GM21529 (cell line): ENCODE data around the gene ZNF134.

Experiments
- ATAC-seq: cut with Tn5 transposase; IDR thresholded peaks from one replicate; pipeline ENCODE4 v1.9.1; 2021; ENCODE audit not compliant: unreplicated experiment

The ZNF134 gene

GRCh38 chr19:57613941-57614743 lies at the start of gene ZNF134:
ZNF134 (plus strand) TSS chr19:57614242; CDS start chr19:57619469, 5,227 bp downstream.
- ATAC-seq: peak; percentile 97

GRCh38 chr19:57566396-57567265 lies 47.4 kb upstream of the ZNF134 start:
- no peak for ATAC-seq

- ATAC-seq: no peak
These were observed 43.3 kb upstream of the ZNF134 start for GRCh38 chr19:57570707-57571106.

GRCh38 chr19:57572415-57572947 lies 41.6 kb upstream of the ZNF134 start:
- no peak for ATAC-seq

- no peak for ATAC-seq
These were observed 37.4 kb upstream of the ZNF134 start for GRCh38 chr19:57576661-57577060.

GRCh38 chr19:57578487-57579205 lies 35.4 kb upstream of the ZNF134 start, which contains the start of gene ZNF416:
ZNF416 (minus strand) TSS chr19:57578911; CDS start chr19:57578704, 207 bp downstream.
- ATAC-seq: peak; percentile 93

- ATAC-seq: no peak
These were observed 30.9 kb upstream of the ZNF134 start for GRCh38 chr19:57583104-57583520.

- ATAC-seq: peak; percentile 78
These were observed 30.3 kb upstream of the ZNF134 start, which contains the start of gene ZIK1 for GRCh38 chr19:57583521-57584416. ZIK1 (plus strand) TSS chr19:57584145; CDS start chr19:57584357, 212 bp downstream.

GRCh38 chr19:57587529-57587928 lies 26.5 kb upstream of the ZNF134 start:
- ATAC-seq: no peak

- ATAC-seq: no peak
These were observed 14.7 kb upstream of the ZNF134 start for GRCh38 chr19:57599377-57599760.

GRCh38 chr19:57599761-57600383 lies 14.2 kb upstream of the ZNF134 start, which contains the start of gene ZNF530:
ZNF530 (plus strand) TSS chr19:57599885; CDS start chr19:57604346, 4,461 bp downstream.
- ATAC-seq: peak; percentile 92

- no peak for ATAC-seq
These were observed 7.1 kb upstream of the ZNF134 start for GRCh38 chr19:57606931-57607330.

- no peak for ATAC-seq
These were observed 2.9 kb upstream of the ZNF134 start for GRCh38 chr19:57611113-57611512.

GRCh38 chr19:57615346-57615745 lies 1.3 kb downstream of the ZNF134 start:
- no peak for ATAC-seq

GRCh38 chr19:57620673-57621348 lies 6.8 kb downstream of the ZNF134 start:
- ATAC-seq: no peak

GRCh38 chr19:57623091-57623490 lies 9.0 kb downstream of the ZNF134 start:
- ATAC-seq: no peak

- peak; percentile 97 for ATAC-seq
These were observed 19.2 kb downstream of the ZNF134 start, which contains the start of gene ZNF211 for GRCh38 chr19:57632987-57633831. ZNF211 (plus strand) TSS chr19:57633168; CDS start chr19:57633347, 179 bp downstream.

- ATAC-seq: no peak
These were observed 19.7 kb downstream of the ZNF134 start for GRCh38 chr19:57633832-57634131.
